ENCODE measurements around the gene BIK.

DNA sequence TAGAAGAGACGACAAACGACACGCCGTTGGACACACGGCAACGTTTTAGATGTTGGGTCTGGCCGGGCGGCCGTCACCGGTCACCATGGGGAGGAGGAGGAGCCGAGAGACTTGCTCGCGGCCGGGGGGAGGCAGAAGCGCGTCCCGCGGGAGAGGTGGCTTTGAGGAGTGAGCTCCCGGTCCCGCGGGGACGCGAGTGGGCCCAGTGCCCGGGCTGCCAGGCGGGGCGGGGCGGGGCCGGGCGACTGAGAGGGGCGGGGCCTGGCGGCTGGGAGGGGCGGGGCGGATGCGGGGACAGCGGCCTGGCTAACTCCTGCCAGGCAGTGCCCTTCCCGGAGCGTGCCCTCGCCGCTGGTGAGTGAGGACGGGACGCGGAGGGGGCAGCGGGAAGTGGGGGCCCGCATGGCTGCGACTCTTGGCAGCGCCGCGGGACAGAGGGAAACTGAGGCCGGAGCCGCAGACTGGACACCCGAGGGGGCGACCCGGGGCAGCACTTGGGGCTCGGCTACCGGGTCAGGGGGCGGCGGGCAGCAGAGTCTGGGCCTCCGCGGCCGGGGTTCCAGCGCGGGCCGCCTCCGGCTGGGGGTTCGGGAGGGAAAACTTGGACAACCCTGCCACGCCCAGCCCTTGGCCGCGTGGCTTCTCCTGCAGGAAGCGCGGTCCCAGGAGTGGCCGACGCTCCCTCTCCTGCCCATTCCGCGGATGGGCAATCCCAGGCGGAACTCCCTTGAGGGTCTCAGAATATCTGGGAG lies 40.9 kb downstream of the BIK start, which contains the start of gene TSPO:
- TF ChIP-seq, protein P1, sequence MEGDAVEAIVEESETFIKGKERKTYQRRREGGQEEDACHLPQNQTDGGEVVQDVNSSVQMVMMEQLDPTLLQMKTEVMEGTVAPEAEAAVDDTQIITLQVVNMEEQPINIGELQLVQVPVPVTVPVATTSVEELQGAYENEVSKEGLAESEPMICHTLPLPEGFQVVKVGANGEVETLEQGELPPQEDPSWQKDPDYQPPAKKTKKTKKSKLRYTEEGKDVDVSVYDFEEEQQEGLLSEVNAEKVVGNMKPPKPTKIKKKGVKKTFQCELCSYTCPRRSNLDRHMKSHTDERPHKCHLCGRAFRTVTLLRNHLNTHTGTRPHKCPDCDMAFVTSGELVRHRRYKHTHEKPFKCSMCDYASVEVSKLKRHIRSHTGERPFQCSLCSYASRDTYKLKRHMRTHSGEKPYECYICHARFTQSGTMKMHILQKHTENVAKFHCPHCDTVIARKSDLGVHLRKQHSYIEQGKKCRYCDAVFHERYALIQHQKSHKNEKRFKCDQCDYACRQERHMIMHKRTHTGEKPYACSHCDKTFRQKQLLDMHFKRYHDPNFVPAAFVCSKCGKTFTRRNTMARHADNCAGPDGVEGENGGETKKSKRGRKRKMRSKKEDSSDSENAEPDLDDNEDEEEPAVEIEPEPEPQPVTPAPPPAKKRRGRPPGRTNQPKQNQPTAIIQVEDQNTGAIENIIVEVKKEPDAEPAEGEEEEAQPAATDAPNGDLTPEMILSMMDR (IDR thresholded peaks at IDR 0.05), result peak in 1 of 6 experiments; percentile 4
- TF ChIP-seq POLR2A (IDR thresholded peaks at IDR 0.05), result peak in 1 of 2 donors; percentile 65
